ENCODE data around the gene ZNF581.

ZNF581 gene

DNA sequence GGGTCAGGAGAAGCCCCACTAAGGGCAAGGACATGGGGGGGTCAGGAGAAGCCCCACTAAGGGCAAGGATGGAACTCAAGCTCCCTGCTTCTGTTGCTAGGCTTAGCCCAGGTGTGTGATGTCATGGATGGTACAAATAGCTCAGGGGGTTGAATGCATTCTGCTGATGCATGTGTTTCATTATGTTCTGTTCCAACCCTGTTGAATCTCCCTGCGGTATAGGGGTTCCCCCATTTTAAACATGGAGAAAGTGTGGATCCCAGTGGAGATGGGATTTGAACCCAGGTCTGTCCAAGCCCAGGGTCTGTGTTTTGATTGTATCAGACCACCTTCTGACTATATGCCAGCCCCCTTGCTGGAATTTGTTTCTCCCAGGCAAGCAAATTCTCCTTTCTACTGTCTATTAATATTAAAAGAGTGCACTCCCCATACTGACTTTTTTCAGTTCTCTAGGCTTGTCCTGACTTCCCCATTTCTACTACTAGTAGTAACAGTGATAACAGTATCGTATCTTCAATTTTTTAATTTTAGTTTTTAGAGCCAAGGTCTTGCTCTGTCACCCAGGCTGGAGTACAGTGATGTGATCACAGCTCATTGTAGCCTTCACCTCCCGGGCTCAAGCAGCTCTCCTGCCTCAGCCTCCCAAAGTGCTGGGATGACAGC lies 31.3 kb upstream of the ZNF581 start:
- no peak for DNase-seq

- DNase-seq, result no peak
These were observed 30.1 kb upstream of the ZNF581 start for GRCh38 chr19:55613396-55613795.

DNA sequence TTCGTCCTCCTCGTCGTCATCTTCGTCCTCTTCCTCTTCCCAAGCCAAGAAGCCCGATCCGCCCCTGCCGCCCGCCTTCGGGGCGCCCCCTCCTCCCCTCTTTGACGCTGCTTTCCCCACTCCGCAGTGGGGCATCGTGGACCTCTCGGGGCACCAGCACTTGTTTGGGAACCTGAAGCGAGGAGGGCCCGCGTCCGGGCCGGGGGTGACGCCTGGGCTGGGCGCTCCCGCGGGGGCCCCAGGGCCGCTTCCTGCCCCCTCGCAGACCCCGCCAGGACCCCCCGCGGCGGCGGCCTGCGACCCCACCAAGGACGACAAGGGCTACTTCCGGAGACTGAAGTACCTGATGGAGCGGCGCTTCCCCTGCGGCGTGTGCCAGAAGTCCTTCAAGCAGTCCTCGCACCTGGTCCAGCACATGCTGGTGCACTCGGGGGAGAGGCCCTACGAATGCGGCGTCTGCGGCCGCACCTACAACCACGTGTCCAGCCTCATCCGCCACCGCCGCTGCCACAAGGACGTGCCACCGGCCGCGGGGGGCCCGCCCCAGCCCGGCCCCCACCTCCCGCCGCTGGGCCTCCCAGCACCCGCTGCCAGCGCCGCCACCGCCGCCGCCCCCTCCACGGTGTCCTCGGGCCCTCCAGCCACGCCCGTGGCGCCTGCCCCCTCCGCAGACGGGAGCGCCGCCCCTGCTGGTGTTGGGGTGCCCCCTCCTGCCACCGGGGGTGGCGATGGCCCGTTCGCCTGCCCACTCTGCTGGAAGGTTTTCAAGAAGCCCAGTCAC lies 29.3 kb upstream of the ZNF581 start:
- no peak for DNase-seq

DNA sequence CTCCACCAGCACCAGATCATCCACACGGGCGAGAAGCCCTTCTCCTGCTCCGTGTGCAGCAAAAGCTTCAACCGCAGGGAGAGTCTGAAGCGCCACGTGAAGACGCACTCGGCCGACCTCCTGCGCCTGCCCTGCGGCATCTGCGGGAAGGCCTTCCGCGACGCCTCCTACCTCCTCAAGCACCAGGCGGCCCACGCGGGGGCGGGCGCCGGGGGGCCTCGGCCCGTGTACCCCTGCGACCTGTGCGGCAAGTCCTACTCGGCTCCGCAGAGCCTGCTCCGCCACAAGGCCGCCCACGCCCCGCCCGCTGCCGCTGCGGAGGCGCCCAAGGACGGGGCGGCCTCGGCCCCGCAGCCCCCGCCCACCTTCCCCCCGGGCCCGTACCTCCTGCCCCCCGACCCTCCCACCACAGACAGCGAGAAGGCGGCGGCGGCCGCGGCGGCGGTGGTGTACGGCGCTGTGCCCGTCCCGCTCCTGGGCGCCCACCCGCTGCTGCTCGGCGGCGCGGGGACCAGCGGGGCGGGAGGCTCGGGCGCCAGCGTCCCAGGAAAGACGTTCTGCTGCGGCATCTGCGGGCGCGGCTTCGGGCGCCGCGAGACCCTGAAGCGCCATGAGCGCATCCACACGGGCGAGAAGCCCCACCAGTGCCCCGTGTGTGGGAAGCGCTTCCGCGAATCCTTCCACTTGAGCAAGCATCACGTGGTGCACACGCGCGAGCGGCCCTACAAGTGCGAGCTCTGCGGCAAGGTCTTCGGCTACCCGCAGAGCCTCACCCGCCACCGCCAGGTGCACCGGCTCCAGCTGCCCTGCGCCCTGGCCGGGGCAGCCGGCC lies 28.5 kb upstream of the ZNF581 start:
- DNase-seq, result no peak

- no peak for DNase-seq
These were observed 27.7 kb upstream of the ZNF581 start for GRCh38 chr19:55615543-55616394.

DNA sequence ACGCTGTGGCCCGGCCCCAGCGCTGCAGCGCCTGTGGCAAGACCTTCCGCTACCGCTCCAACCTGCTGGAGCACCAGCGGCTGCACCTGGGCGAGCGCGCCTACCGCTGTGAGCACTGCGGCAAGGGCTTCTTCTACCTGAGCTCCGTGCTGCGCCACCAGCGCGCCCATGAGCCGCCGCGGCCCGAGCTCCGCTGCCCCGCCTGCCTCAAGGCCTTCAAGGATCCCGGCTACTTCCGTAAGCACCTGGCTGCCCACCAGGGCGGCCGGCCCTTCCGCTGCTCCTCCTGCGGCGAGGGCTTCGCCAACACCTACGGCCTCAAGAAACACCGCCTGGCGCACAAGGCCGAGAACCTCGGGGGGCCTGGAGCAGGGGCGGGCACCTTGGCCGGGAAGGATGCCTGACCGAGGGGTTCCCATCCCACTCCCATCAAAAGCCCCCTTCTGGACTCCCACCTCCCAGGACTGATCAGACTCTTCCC lies 27.0 kb upstream of the ZNF581 start:
- DNase-seq, result no peak

GRCh38 chr19:55617426-55617825 lies 26.0 kb upstream of the ZNF581 start:
- DNase-seq, result no peak

DNA sequence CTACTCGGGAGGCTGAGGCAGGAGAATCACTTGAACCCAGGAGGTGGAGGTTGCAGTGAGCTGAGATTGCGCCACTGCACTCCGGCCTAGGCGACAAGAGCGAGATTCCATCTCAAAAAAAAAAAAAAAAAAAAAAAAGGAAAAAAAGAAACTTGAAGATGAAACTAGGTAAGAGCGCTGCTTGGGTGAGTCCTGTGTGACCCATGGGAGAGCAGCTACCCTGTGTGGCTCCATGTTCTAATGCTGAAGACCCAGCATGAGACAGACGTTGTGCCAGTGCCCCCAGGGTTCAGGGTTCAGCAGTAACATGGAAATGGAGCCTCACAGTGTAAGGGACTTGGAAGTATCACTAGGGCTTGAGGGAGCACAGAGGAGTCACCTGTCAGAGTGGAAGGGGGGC lies 25.0 kb upstream of the ZNF581 start:
- DNase-seq, result no peak

DNA sequence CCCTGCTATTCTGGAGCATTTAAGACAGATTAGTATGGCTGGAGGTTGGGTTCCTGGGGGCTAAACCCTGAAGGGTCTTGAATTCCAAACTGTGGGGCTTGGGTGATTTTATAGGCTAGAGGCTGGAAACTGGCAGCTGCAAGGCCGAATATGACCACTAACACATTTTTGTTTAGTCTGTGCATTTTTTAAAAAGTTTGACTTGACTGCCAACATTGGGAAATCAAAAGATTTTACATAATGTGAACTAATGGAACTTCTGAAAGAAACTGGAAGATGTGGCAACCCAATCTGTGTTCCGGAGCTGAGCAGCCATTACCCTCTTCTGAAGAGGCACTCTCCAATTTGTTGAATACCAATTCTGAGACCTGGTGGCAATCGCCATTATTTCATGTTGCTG lies 24.2 kb upstream of the ZNF581 start:
- DNase-seq, result no peak

DNA sequence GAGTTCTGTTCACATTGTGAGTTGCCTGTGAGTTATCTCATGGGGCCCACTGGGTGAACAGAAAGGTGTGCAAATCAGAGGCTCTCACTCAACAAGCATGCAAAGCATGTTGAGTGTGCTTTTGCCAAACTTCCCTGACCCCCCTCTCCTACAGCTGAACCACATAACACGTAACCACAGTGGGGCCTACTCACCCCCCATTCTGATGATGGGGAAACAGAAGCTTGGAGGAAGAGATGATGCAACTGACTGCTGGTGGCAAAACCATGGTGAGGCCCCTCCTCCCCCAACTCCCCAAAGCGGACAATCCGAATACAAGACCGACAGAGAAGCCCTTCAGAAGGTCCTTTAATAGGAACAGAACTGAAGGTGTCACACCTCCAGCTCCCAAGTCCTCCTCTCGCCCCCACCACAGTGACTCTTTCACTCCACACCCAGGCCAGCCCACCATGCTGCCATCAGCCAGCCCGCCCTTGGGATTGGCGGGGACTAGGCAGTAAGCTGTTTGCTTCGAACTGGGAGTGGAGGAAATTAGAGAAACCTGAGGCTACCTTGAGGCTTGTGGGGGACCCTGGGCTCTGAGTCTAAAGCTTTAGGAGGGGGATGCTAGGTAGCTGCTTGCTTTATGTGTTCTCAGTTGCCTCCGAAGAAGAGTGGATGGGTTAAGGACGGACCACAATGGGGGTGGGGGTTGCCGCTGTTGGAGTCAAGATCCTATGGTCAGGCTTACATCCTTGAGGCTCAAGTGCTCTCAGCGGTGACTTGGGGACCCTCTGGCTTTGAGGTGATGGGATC lies 22.8 kb upstream of the ZNF581 start:
- peak; percentile 41 for DNase-seq

DNA sequence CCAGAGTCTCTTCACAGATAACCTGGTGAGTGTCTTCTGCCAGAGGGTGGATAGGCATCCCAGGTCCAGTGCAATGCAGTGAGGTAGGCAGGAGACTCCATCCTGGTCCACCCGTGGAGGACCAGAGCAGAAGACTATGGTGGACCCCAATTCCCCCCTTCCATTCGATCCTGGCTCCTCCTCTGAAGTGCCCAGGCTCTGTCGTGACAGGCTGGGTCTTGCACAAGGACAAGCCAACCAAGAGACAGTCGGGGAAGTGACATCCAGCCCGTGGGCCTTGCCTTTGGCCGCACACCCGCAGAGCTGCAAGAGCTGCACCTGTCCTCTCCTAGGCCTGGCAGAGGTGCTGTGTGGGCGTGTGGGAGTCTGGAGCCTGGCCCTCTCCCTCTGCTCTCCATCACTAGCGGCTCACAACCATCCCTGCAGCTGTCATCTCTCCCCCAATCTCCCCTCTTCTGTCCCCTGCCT lies 22.2 kb upstream of the ZNF581 start:
- DNase-seq, result peak; percentile 43

DNA sequence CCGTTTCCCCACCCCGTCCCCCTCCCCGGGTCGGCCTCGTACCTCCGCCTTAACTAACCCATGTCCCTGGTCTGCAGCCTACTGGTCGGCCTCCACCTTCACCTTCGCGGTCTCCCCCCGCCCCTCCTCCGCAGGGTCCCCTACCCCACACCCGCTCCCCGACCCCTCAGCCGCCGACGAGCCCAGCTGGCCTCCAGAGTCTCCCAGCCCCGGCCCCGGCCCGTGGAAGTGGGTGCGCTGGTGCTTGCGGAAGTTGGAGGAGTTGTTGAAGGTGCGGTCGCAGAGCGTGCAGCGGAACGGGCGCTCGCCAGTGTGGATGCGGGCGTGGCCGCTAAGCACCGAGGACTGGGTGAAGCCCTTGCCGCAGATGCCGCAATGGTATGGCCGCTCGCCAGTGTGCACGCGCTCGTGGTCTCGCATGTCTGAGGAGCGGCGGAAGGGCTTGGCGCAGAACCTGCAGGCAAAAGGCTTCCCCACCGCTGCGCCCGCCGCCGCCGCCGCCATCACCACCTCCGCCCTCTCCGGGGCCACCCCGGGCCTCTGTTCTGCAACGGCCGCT lies 21.7 kb upstream of the ZNF581 start:
- DNase-seq, result peak; percentile 49

- peak; percentile 45 for DNase-seq
These were observed 21.0 kb upstream of the ZNF581 start for GRCh38 chr19:55622242-55622969.

DNA sequence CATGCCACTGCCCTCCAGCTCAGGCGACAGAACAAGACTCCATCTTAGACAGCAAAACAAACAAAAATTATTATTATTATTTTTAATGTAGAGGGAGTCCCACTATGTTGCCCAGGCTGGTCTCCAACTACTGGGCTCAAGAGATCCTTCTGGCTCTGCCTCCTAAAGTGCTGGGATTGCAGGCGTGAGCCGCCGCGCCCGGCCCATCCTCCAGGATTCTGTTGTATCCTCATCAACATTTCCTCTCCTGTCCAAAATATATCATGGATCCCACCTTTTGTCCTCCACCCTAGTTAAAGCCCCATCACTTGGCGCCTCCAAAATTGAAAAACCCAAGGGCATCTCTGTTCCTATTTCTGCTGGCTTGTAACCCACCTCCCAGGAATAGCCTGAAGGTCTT lies 20.3 kb upstream of the ZNF581 start:
- no peak for DNase-seq

DNA sequence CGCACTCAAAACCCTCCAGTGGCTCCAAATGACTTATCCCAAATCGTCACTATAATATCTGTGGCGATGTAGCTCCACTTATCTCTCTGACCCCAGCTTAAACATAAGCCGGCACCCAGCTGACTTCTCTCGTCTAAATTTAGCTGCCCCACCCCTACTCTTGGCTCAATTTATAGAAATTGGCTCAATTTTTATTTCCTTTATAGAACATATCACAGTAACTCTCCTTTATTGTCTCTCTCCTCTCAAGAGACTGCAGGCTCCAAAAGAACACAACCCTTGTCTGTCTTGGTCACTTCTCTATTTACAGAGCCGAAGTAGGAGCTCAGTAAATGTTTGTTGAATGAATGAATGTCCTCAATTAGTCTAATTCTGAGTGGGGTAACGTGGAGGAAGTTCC lies 19.9 kb upstream of the ZNF581 start:
- no peak for DNase-seq

- peak; percentile 96 for DNase-seq
These were observed 19.1 kb upstream of the ZNF581 start, which contains the start of gene ZNF784 for GRCh38 chr19:55624109-55625003. TSS of gene ZNF784 (minus strand) at chr19:55624566. CDS start at chr19:55624561, 5 bp downstream.

- DNase-seq, result no peak
These were observed 18.5 kb upstream of the ZNF581 start for GRCh38 chr19:55625004-55625326.

GRCh38 chr19:55626350-55626749 lies 17.1 kb upstream of the ZNF581 start:
- no peak for DNase-seq

DNA sequence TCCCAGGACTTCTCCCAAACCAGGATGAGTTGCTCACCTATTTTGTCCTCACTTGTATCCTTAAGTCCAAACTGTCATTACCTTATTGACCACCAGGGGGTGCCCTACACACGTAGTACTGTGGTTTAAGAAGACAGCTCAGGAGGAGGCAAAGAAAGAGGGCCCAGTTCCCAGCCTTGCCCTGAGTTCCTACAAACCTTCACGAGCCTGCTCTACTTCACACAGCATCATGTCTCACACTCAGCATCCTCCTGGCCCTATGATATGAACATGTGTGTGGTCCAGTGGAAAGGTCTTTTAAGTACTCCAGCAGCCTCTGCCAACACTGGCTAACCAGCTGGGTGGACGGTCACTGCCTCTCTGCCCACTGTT lies 11.0 kb upstream of the ZNF581 start:
- DNase-seq, result peak; percentile 94

DNA sequence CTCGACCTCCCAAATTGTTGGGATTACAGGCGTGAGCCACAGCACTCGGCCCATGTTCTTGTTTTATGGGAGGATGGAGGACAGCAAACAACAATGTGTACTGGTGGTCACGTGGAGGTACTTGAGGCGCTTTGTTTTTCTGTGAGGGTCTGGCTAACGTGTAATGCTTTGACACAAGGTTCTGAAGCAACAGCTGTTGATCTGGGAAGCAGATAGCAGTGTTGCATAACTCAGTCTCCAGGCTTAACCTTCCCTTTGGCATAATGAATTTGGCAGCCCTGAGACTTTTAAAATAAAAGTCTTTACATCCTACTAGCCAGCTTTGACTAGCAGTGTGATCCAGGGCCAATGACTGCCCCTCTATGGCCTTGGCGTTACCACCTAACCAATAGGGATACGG lies 9.6 kb upstream of the ZNF581 start:
- DNase-seq, result no peak
